GM20000 (cell line): ENCODE measurements around the gene RYR3.
A peak's percentile ranks its signal among the peaks of the same experiment; 100 is the strongest.

ENCODE experiments used
- DNase-seq: peaks from one replicate; pipeline ENCODE4 v3.0.0; 2012; ENCODE audit warnings: low spot score
- TF ChIP-seq, protein P1 (sequence below): IDR thresholded peaks from 2 replicates; pipeline ENCODE4 v1.5.1; 2012; ENCODE audit warnings: mild to moderate bottlenecking, control low read depth; ENCODE audit errors: extremely low read depth, missing control alignments

The RYR3 gene

DNA sequence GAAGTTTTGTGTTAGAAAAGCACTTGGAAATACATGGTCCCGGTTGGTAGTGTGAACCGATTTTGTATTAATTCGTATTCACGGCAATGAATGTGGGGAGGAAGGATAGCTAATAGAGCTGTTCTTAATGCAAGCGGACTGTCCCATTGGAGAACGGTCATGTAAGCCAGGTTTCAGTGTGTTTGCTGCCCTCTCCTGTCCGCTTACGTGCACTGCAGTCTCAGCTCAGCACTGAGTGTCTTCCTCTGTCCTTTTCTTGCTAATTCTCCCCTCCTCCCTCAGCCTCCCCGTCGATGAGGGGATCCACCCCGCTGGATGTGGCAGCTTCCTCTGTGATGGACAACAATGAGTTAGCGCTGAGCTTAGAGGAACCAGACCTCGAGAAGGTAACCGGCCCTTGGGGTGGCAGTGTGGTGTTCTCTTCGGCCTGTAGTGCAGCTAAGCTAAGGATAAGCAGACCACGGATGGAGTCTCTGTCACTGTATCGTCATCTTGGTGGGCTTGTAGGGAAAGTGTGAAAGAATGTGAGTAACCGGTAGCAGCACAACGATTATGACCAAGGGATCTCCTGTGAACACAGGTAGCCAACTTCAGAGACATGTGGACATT, 390.0 kb downstream of the RYR3 start:
- TF ChIP-seq, protein P1, sequence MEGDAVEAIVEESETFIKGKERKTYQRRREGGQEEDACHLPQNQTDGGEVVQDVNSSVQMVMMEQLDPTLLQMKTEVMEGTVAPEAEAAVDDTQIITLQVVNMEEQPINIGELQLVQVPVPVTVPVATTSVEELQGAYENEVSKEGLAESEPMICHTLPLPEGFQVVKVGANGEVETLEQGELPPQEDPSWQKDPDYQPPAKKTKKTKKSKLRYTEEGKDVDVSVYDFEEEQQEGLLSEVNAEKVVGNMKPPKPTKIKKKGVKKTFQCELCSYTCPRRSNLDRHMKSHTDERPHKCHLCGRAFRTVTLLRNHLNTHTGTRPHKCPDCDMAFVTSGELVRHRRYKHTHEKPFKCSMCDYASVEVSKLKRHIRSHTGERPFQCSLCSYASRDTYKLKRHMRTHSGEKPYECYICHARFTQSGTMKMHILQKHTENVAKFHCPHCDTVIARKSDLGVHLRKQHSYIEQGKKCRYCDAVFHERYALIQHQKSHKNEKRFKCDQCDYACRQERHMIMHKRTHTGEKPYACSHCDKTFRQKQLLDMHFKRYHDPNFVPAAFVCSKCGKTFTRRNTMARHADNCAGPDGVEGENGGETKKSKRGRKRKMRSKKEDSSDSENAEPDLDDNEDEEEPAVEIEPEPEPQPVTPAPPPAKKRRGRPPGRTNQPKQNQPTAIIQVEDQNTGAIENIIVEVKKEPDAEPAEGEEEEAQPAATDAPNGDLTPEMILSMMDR, result peak; percentile 95
- DNase-seq, result peak; percentile 66

GRCh38 chr15:33701304-33701696, 390.5 kb downstream of the RYR3 start:
- DNase-seq, result no peak

DNA sequence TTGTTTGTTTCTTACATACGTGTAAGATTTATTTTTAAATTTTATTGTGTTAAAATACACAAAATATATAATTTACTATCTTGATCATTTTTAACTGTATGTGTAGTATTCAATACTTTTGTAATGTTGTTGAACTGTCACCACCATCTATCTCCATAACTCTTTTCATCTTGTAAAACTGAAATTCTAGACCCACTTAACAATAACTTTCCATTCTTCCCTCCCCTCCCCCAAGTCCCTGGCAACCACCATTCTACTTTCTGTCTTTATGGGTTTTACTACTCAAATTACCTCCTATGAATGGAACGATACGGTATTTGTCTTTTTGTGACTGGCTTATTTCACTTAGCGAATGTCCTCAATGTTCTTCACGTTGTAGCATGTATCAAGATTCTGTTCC, 395.4 kb downstream of the RYR3 start:
- TF ChIP-seq, protein P1, result no peak
- DNase-seq, result no peak

More at GRCh38 chr15:33701304-33701696, 390.5 kb downstream of the RYR3 start:
- TF ChIP-seq, protein P1, result no peak

GRCh38 chr15:33710748-33711147, 400.0 kb downstream of the RYR3 start:
- TF ChIP-seq, protein P1, result no peak
- no peak for DNase-seq

DNA sequence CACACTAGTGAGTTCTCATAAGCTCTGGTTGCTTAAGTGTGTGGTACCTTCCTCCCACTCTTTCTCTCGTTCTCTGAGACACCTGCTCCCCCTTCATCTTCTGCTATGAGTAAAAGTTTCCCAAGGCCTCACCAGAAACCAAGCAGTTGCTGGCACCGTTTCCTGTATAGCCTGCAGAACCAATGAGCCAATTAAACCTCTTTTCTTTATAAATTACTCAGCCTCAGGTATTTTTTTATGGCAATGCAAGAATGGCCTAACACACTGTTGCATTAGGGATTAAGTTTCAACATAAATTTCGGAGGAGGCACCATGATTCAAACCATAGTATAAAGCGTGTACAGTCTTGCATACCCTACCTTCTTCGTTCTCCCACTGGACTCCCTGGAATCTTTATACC, 405.3 kb downstream of the RYR3 start:
- TF ChIP-seq, protein P1, result no peak
- DNase-seq, result no peak

DNA sequence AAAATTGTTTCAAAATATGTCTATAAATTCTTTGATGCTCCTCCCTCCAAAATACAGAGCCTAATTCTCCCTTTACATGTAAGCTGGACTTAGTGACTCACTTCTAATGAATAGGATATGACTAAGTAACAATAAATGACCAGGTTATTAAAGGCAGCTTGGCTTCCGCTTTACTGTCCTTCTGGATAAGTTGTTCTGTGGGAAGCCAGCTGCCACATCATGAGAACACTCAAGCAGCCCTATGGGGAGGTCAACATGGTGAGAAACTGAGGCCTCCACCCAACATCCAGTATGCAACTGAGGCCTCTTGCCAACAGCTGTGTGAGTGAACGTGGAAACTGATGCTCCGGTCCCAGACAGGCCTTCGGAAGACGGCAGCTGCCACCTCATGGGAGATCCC, 410.2 kb downstream of the RYR3 start:
- no peak for DNase-seq
- TF ChIP-seq, protein P1, result no peak

- DNase-seq, result no peak
- TF ChIP-seq, protein P1, result no peak
Observed at GRCh38 chr15:33722005-33722672, 411.4 kb downstream of the RYR3 start.
